H1 (cell line): ENCODE data around the gene C11orf98.

Experiments
- ATF3 ChIP-seq: IDR thresholded peaks from 2 replicates; pipeline ENCODE4 v1.6.1; 2011; ENCODE audit warnings: low read depth, mild to moderate bottlenecking, low read length; ENCODE audit not compliant: insufficient read depth
- CTCF ChIP-seq, 3 experiments: IDR thresholded peaks; 1 replicate in 2 of 3; 2 replicates in 1 of 3; pipeline versions ENCODE4 v1.5.1 to v1.6.1; 2011; ENCODE audit warnings: low read length in 3 of 3, mild to moderate bottlenecking in 3 of 3, inconsistent platforms in 2 of 3, low read depth in 1 of 3, moderate library complexity in 1 of 3; ENCODE audit not compliant: insufficient read depth in 1 of 3; ENCODE audit errors: control extremely low read depth in 1 of 3
- EP300 ChIP-seq, 2 experiments: IDR thresholded peaks; 1 replicate in 1 of 2; 2 replicates in 1 of 2; pipeline ENCODE4 v1.6.1; 2011 to 2012; ENCODE audit warnings: low read depth in 2 of 2, low read length in 2 of 2, mild to moderate bottlenecking in 2 of 2, borderline replicate concordance in 1 of 2, inconsistent platforms in 1 of 2, moderate library complexity in 1 of 2
- KDM5A ChIP-seq: fragments of 200-600 bp; IDR thresholded peaks from 2 replicates; pipeline ENCODE4 v1.7.1; 2012; ENCODE audit warnings: mild to moderate bottlenecking, low read length, inconsistent platforms, mixed read lengths
- NRF1 ChIP-seq: IDR thresholded peaks from 2 replicates; pipeline ENCODE4 v1.6.1; 2011; ENCODE audit warnings: mild to moderate bottlenecking, low read depth, low read length, improper control_type of control experiment
- POLR2A ChIP-seq, 2 experiments: IDR thresholded peaks; 1 replicate in 1 of 2; 2 replicates in 1 of 2; pipeline ENCODE4 v1.6.1; 2011; ENCODE audit warnings: low read depth in 2 of 2, low read length in 2 of 2, mild to moderate bottlenecking in 2 of 2; ENCODE audit errors: control extremely low read depth in 1 of 2
- POLR2AphosphoS5 ChIP-seq: IDR thresholded peaks from 2 replicates; pipeline ENCODE4 v1.6.1; 2011; ENCODE audit warnings: low read depth, low read length
- RFX5 ChIP-seq: IDR thresholded peaks from 2 replicates; pipeline ENCODE4 v1.6.1; 2011; ENCODE audit warnings: low read depth, low read length, improper control_type of control experiment, borderline replicate concordance
- RNF2 ChIP-seq: fragments of 200-900, 300-1000 bp; sonication (generic); IDR thresholded peaks from 2 replicates; pipeline ENCODE4 v1.7.1; 2016; ENCODE audit warnings: borderline replicate concordance, low read depth, mild to moderate bottlenecking, antibody characterized with exemption, low read length; ENCODE audit not compliant: poor library complexity, severe bottlenecking; ENCODE audit errors: missing control alignments
- TAF7 ChIP-seq: optimal IDR thresholded peaks from 2 replicates; pipeline ENCODE3; 2011; ENCODE audit warnings: low read depth, mild to moderate bottlenecking, inconsistent platforms, low read length, moderate library complexity, borderline replicate concordance

- TF ChIP-seq POLR2AphosphoS5 (peak; percentile 87), POLR2A (IDR thresholded peaks at IDR 0.05; ENCODE audit: control extremely low read depth in 1 of 2, low read depth in 2 of 2, low read length in 2 of 2) (peak in 1 of 2 experiments; percentile 96; a peak in 2 of 3 replicates), CTCF (IDR thresholded peaks at IDR 0.05; ENCODE audit: control extremely low read depth in 1 of 3, insufficient read depth in 1 of 3, low read depth in 1 of 3, low read length in 3 of 3) (peak in 1 of 3 experiments; percentile 7; a peak in 1 of 4 replicates), ATF3 (no peak), NRF1 (no peak), RNF2 (no peak), TAF7 (no peak), EP300 (IDR thresholded peaks at IDR 0.05; ENCODE audit: borderline replicate concordance in 1 of 2, low read depth in 2 of 2, low read length in 2 of 2) (no peak), KDM5A (no peak), RFX5 (no peak)
Measured at GRCh38 chr11:62621567-62622470, 43.2 kb downstream of the C11orf98 start, which contains the start of gene B3GAT3.
